Chondrocyte (in vitro differentiated cells): Measurements from ENCODE around the gene CORO2A. TPM values are rescaled to one million over a fixed set of nuclear protein-coding genes. Genes with fewer than 3 reads are reported as not detected.
A peak's percentile ranks its signal among the peaks of the same experiment; 100 is the strongest.
"Not testable (repeated sequence)": the region's sequence is repeated elsewhere in the genome, so short reads cannot be mapped to it uniquely, and the experiment has no call there.

Experiments
- DNase-seq: peaks from one replicate; pipeline ENCODE4 v3.0.0; 2021; ENCODE audit warnings: mixed read lengths, low spot score
- H3K27ac Mint-ChIP-seq: one replicate; pipeline ENCODE4 v1.8.0; 2021; ENCODE audit warnings: mild to moderate bottlenecking, moderate library complexity, mixed read lengths; ENCODE audit not compliant: unreplicated experiment
- H3K27me3 Mint-ChIP-seq: 2 replicates; pipeline ENCODE4 v1.8.0; 2021; ENCODE audit warnings: low read depth, mixed read lengths
- H3K36me3 Mint-ChIP-seq: 2 replicates; pipeline ENCODE4 v1.8.0; 2021; ENCODE audit warnings: low read depth, mixed read lengths
- H3K4me1 Mint-ChIP-seq: 2 replicates; pipeline ENCODE4 v1.8.0; 2021; ENCODE audit warnings: low read depth, mild to moderate bottlenecking, mixed read lengths
- H3K4me3 Mint-ChIP-seq: one replicate; pipeline ENCODE4 v1.8.0; 2021; ENCODE audit warnings: mild to moderate bottlenecking, moderate library complexity, mixed read lengths; ENCODE audit not compliant: unreplicated experiment
- H3K9me3 Mint-ChIP-seq: 2 replicates; pipeline ENCODE4 v1.8.0; 2021; ENCODE audit warnings: low read depth, mixed read lengths
- CTCF ChIP-seq: fragments of 200-600 bp; sonication (generic); IDR thresholded peaks from 2 replicates; pipeline ENCODE4 v1.5.0; 2021; ENCODE audit warnings: antibody characterized with exemption, mild to moderate bottlenecking, moderate library complexity
- total RNA-seq: library from RNA; stranded (reverse); gene quantifications from 3 replicates; pipeline ENCODE4 v1.2.1, GENCODE V29; 2021

Gene CORO2A
- total RNA-seq, 1 donor from 2014 or later, result 10.2 TPM

GRCh38 chr9:98083061-98083501 is 109.4 kb downstream of the CORO2A start:
- Mint-ChIP-seq H3K36me3 (peaks cover 25% of the 10 kb centered on the region), H3K4me3 (no peak overlapping the region), H3K27me3 (no peaks in the 10 kb centered on the region), H3K27ac (no peak overlapping the region), H3K9me3 (no peaks in the 10 kb centered on the region), H3K4me1 (peaks cover 12% of the 10 kb centered on the region)
- no peak for TF ChIP-seq CTCF
- DNase-seq, result no peak

- TF ChIP-seq CTCF, result no peak
- Mint-ChIP-seq H3K27me3 (no peaks in the 10 kb centered on the region), H3K4me1 (peaks cover 6% of the 10 kb centered on the region), H3K36me3 (peaks cover 31% of the 10 kb centered on the region), H3K9me3 (no peaks in the 10 kb centered on the region), H3K4me3 (no peak overlapping the region), H3K27ac (no peak overlapping the region)
- DNase-seq, result no peak
Measured at GRCh38 chr9:98081477-98082219, 110.8 kb downstream of the CORO2A start.

GRCh38 chr9:98080780-98081179 is 111.7 kb downstream of the CORO2A start:
- no peak for TF ChIP-seq CTCF
- Mint-ChIP-seq H3K27ac (peak overlapping the region; percentile 33), H3K27me3 (no peaks in the 10 kb centered on the region), H3K4me1 (peaks cover 6% of the 10 kb centered on the region), H3K9me3 (no peaks in the 10 kb centered on the region), H3K36me3 (peaks cover 31% of the 10 kb centered on the region), H3K4me3 (no peak overlapping the region)
- DNase-seq, result no peak

GRCh38 chr9:98080326-98080725 is 112.1 kb downstream of the CORO2A start:
- no peak overlapping the region for H3K4me3 Mint-ChIP-seq
- H3K4me1 Mint-ChIP-seq, result peaks cover 6% of the 10 kb centered on the region
- no peak overlapping the region for H3K27ac Mint-ChIP-seq
- DNase-seq, result no peak
- H3K9me3 Mint-ChIP-seq, result no peaks in the 10 kb centered on the region
- no peak for TF ChIP-seq CTCF
- no peaks in the 10 kb centered on the region for H3K27me3 Mint-ChIP-seq
- peaks cover 31% of the 10 kb centered on the region for H3K36me3 Mint-ChIP-seq

GRCh38 chr9:98078895-98079294 is 113.5 kb downstream of the CORO2A start:
- Mint-ChIP-seq H3K4me1 (peaks cover 14% of the 10 kb centered on the region), H3K27me3 (no peaks in the 10 kb centered on the region), H3K9me3 (no peaks in the 10 kb centered on the region), H3K36me3 (peaks cover 29% of the 10 kb centered on the region), H3K27ac (no peak overlapping the region), H3K4me3 (no peak overlapping the region)
- DNase-seq, result no peak
- no peak for TF ChIP-seq CTCF

- H3K9me3 Mint-ChIP-seq, DNase-seq: not testable (repeated sequence)
- H3K4me1 Mint-ChIP-seq, result peaks cover 14% of the 10 kb centered on the region
Measured at GRCh38 chr9:98076514-98076890, 115.9 kb downstream of the CORO2A start.

More at GRCh38 chr9:98076514-98076890, 115.9 kb downstream of the CORO2A start:
- H3K27me3 Mint-ChIP-seq, H3K4me3 Mint-ChIP-seq, H3K27ac Mint-ChIP-seq: not testable (repeated sequence)
- peaks cover 16% of the 10 kb centered on the region for H3K36me3 Mint-ChIP-seq
